GM19455 (cell line): ENCODE results near the gene COPS3.

Experiments
- ATAC-seq: cut with Tn5 transposase; IDR thresholded peaks from one replicate; pipeline ENCODE4 v1.9.1; 2021; ENCODE audit not compliant: unreplicated experiment

The COPS3 gene

DNA sequence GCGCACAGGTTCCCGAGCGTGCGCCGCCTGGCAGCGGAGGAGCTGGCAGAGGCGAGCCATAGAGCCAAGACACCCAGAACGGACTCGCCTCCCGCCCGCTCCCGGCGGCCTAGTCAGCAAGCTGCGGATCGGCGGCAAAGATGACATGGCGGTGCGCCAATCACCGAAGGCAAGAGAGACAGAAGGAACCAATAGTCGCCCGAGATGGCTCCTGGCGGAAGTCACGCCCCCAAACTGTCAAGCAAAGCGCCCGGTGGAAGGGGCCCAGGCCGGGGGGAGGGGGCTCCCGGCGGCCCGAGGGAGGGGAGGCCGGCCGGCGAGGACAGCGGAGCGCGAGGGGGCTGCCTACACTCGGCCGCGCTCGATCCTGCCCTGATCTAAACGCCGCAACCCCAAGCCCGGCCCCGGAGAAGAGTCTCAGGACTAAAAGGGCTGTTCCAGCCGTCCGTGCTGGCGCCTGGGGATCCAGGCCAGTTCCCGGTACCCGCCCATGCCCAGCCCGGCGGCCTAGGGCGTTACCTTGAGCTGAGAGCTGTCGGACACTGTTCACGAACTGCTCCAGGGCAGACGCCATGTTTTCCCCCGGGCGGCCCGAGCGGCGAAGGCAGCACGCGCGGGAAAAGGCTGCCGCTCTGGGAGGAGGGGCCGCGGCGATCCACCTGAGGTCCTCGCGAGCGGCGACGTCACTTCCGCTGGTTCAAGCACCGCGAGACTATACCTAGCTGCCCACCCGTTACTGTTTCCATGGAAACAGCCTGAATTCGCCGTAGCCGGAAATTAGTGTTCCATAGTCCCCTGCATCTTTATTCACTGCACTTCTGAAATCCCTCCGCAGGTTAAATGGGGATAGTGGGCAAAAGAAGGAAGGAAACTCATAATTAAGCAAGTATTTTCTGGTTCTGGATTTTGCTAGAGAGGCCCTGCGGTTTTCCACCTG lies at the start of gene COPS3:
Gene COPS3, minus strand, starts transcription at position 634 of the 937 bp plus-strand sequence. Its CDS starts 60 bp downstream, at position 574.
- ATAC-seq = peak; percentile 87

- ATAC-seq = no peak
These were observed 47.2 kb upstream of the COPS3 start for GRCh38 chr17:17328251-17328650.

- ATAC-seq = no peak
These were observed 45.3 kb upstream of the COPS3 start for GRCh38 chr17:17326275-17326875.

- no peak for ATAC-seq
These were observed 44.8 kb upstream of the COPS3 start for GRCh38 chr17:17325816-17326215.

GRCh38 chr17:17325228-17325627 lies 44.2 kb upstream of the COPS3 start:
- ATAC-seq = no peak

DNA sequence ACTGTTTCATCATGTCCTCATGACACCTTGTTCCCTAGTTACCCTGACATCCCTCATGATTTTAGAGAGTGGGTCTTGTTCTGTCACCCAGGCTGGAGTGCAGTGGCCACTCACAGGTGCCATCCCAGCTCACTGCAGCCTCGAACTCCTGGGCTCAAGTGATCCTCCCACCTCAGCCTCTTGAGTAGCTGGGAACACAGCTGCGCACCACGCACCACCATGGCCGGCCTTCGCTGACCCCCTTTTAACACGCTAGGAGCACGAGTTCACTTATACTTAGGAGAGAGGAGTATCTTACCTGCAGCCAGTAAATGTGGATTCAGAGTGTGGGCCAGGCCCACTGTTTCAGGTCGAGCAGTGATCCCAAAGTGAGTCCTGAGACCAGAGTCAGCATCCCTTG lies 43.6 kb upstream of the COPS3 start:
- no peak for ATAC-seq

- ATAC-seq = no peak
These were observed 41.8 kb upstream of the COPS3 start for GRCh38 chr17:17322516-17323510.

DNA sequence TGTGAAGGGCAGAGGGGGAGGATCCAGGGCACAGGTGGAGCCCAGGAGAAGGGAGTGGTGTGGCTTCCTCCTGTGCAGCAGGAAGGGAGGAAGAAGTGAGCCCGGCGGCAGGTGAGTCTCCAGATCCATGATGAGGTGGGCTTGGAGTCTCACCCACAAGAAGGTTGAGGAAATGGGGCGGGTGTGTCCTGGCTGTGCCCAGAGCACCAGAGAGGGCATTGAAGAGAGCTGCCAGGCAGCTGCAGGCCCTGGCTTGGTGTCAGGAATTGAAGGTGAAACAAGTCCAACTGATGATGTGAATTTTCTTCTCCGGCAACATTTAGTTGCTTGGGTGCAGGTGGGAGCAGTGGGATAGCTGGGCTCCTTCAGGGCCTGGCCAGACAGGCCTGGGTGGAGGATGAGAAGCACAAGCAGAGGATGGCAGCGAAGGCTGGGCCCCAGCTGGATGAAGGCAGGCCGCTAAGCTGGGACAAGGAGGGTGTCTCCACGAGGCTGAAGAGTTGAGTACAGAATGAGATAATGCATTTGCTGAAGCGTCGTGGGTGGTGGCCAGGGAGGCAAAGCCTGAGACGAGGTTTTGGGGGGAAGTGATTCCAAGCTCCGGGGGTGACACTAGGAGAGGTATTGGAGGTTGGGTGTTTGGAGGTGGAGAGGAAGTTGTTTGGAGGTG lies 40.4 kb upstream of the COPS3 start:
- ATAC-seq = no peak

DNA sequence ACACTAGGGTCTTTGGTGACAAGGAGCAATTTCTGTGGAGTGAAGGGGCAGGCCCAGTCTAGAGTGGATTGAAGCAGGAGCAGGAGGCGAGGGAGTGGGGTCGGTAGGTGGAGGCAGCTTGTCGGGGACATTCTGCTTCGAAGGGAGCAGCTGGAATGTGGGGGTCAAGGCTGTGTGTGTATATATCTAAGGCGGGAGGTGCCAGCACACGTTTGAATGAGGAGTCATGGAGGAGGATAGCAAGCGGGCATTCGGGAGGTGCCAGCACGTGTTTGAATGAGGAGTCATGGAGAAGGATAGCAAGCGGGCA lies 39.8 kb upstream of the COPS3 start:
- ATAC-seq = no peak

DNA sequence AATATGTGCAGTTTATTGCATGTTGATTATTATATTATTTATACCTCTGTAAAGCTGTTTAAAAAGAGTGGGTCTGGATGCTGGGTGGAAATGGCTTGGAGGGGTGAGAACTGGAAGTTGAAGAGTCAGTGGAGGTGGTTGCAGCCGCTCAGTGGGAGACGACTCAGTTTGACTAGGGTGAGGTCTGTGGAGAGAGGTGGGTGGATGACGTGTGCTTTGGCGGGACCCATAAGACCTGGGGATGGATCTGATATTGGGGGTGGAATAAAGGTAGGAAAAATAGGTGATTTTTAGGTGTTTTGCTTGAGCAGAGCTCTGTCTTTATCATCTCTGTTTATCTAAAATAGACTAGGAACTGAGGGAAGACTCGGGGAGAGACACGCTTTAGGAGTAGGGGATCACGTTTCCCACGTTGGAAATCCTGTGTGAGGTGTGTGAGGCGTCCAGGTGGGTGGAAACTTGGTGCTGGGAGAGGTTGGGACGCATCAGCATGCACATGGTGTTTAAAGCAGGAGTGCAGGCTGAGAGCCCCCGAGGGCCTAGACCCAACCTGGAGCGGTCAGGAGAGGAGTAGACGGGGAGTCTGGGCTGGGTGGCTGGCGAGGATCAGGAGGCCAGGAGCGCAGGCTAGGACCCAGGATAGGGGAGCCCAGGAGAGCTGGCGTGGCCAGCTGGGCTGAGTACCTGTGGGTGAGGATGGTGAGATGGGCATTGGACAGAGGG lies 39.3 kb upstream of the COPS3 start:
- ATAC-seq = no peak

DNA sequence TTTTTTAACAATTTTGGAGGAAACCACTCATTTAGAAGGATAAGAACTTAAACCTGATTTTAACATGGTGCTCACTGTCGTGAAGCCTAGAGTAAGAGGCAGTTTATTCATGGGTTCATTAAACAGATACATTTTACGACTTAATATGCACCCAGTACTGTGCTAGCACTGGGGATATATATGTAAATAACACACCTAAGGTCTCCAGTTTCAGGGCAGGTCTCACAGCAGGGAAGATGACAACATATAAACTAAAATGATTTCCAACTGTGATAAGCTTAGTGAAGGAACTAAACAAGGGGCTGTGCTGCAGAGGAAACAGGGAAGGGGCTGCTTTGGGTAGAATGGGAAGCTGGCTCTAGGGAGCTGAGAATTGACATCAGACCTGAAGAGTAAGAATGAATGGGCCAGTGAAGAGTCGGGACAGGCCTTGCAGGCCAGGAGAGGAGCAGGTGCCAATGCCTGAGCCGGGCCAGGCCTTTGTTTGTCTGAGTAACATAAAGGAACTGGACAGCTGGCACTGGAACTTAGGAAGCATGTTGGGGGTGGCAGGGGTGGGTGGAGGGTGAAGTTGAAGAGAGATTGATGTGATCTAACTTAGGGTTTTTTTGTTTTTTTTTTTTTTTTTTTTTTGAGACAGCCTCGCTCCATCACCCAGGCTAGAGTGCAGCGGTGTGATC lies 34.2 kb upstream of the COPS3 start:
- ATAC-seq = no peak

DNA sequence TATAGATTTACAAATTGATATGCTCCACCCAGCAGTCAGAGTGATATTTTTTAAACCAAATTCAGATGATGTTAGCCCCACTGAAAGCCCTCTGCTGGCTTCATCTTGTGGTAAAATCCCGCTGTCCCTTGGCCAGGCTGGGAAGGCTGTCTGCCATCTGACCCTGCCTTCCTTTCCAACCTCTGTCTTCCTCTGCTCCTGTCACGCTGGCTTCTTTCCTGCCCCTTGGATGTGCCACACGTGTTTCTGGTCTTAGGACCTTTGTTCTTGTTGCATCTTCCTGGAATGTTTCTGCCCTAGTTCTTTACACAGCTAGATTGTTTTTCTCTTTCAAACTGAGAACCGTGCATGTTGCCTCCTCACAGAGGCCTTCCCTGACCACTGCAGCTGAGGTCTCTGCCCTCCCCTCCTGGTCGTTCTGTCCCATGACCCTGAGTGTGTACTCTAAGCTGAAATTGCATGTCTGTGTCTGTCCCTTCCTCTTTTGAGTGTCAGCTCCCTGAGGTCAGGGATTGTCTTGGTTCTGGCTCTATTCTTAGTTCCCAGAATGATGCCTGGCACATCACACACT lies 33.5 kb upstream of the COPS3 start:
- ATAC-seq = no peak

- ATAC-seq = no peak
These were observed 32.4 kb upstream of the COPS3 start for GRCh38 chr17:17313350-17313991.

- no peak for ATAC-seq
These were observed 28.3 kb upstream of the COPS3 start for GRCh38 chr17:17309356-17309755.

GRCh38 chr17:17305281-17305801 lies 24.3 kb upstream of the COPS3 start:
- ATAC-seq = peak; percentile 69

- no peak for ATAC-seq
These were observed 23.5 kb upstream of the COPS3 start for GRCh38 chr17:17304521-17304985.

DNA sequence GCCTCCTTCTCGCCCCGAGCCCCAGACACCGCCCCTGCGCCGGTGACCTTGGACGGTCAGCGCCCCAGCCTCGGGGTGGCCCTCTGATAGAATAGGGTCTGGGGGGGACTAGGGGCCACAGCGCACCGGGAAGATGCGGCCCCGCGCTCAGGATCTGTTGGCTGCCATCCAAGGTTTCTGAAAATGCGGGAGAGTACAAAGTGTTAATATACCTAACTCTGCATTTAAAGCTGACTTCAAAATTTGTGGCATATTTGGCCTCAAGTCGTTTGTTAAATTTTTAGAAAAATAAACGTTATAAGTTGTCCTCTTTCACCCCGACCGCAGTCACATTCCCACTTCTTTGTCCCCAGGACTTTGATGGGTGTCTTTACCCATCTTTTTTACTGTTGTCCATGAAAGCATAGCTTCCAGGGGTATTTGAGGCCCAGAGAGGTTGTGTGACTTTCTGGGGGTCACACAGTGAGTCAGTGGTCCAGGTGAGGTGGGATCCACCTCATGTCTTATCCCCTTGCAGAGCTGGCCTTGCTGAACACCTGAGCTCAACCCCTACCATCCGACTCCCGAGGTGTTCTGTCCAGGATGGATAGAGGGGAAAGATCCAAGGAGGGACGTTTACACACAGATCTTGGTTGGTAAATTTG lies 22.9 kb upstream of the COPS3 start:
- ATAC-seq = no peak
